Parathyroid adenoma (tissue), 2 donors: ENCODE results near the gene UGT1A3.

Experiments used
- H2AFZ ChIP-seq: fragments of 300-600 bp; sonication (generic); one replicate; pipeline ENCODE4 v1.7.0; 2017; ENCODE audit warnings: antibody characterized with exemption, mild to moderate bottlenecking
- H3K27ac ChIP-seq: fragments of 300-600 bp; sonication (generic); one replicate; pipeline ENCODE4 v1.7.0; 2017
- H3K27me3 ChIP-seq: fragments of 300-600 bp; sonication (generic); one replicate; pipeline ENCODE4 v1.7.0; 2017; ENCODE audit warnings: low read length; ENCODE audit not compliant: control insufficient read depth, insufficient read depth
- H3K36me3 ChIP-seq: fragments of 300-600 bp; sonication (generic); one replicate; pipeline ENCODE4 v1.7.0; 2017; ENCODE audit warnings: low read length; ENCODE audit not compliant: control insufficient read depth, insufficient read depth
- H3K4me1 ChIP-seq: fragments of 300-600 bp; sonication (generic); one replicate; pipeline ENCODE4 v1.7.0; 2017; ENCODE audit warnings: control low read depth
- H3K4me2 ChIP-seq: fragments of 300-600 bp; sonication (generic); one replicate; pipeline ENCODE4 v1.7.0; 2017; ENCODE audit warnings: low read length
- H3K4me3 ChIP-seq: fragments of 300-600 bp; sonication (generic); one replicate; pipeline ENCODE4 v1.7.0; 2017; ENCODE audit warnings: low read depth, low read length
- H3K79me2 ChIP-seq: fragments of 300-600 bp; sonication (generic); one replicate; pipeline ENCODE4 v1.7.0; 2017; ENCODE audit warnings: control low read depth
- H3K9ac ChIP-seq: fragments of 300-600 bp; sonication (generic); one replicate; pipeline ENCODE4 v1.7.0; 2017; ENCODE audit warnings: mild to moderate bottlenecking
- H3K9me3 ChIP-seq: fragments of 300-600 bp; sonication (generic); one replicate; pipeline ENCODE4 v1.7.0; 2017; ENCODE audit warnings: low read length; ENCODE audit not compliant: control insufficient read depth
- TF ChIP-seq, protein P1 (sequence below): fragments of 300-600 bp; sonication (generic); IDR thresholded peaks from one replicate; pipeline ENCODE4 v1.7.0; 2017; ENCODE audit warnings: antibody characterized with exemption, mild to moderate bottlenecking
- donor health status: primary hyperparathyroidism.

The UGT1A3 gene

DNA sequence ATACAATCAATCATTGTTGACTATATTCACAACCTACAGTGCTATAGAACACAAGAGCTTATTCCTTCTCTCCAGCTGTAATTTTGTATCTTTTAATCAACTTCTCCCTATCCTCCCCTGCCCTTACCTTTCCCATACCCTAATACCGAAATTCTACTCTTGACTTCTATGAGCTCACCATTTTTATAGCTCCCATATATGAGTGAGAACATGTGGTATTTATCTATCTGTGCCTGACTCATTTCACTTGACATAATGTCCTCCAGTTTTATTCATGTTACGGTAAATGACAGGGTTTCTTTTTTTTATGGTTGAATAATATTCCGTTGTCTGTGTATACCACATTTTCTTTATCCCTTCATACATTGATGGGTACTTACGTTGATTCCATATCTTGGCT is 51.9 kb downstream of the UGT1A3 start:
- Histone ChIP-seq H3K27me3 (no peaks in the 10 kb centered on the region), H3K79me2 (no peaks in the 10 kb centered on the region), H3K9me3 (no peaks in the 10 kb centered on the region), H3K9ac (no peak overlapping the region), H3K4me3 (no peak overlapping the region), H2AFZ (no peak overlapping the region), H3K27ac (no peak overlapping the region), H3K4me1 (no peaks in the 10 kb centered on the region), H3K4me2 (no peak overlapping the region), H3K36me3 (no peaks in the 10 kb centered on the region)
- TF ChIP-seq, protein P1, sequence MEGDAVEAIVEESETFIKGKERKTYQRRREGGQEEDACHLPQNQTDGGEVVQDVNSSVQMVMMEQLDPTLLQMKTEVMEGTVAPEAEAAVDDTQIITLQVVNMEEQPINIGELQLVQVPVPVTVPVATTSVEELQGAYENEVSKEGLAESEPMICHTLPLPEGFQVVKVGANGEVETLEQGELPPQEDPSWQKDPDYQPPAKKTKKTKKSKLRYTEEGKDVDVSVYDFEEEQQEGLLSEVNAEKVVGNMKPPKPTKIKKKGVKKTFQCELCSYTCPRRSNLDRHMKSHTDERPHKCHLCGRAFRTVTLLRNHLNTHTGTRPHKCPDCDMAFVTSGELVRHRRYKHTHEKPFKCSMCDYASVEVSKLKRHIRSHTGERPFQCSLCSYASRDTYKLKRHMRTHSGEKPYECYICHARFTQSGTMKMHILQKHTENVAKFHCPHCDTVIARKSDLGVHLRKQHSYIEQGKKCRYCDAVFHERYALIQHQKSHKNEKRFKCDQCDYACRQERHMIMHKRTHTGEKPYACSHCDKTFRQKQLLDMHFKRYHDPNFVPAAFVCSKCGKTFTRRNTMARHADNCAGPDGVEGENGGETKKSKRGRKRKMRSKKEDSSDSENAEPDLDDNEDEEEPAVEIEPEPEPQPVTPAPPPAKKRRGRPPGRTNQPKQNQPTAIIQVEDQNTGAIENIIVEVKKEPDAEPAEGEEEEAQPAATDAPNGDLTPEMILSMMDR = no peak

DNA sequence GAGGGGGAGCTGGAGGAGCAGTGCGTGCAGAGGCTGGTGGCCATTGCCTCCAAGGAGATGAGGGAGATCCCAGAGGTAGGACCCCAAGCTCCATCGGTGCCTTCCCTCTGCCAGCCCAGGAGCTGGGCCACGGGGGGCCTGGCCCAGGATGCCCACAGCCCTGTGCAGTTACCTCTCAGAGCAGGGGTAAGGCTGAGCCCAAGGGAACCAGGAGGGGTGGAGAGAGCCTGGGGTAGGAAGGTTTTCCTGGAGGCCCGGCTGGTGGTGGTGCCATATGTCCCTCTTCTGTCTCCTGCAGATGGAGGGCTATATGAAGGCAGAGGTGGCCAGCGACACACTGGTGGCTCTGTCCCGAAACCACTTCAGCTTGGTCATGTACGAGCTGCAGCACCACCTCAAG is 60.7 kb downstream of the UGT1A3 start:
- no peaks in the 10 kb centered on the region for H3K4me1 ChIP-seq
- no peak overlapping the region for H3K27ac ChIP-seq
- TF ChIP-seq, protein P1 = no peak

GRCh38 chr2:233791151-233791882 is 62.5 kb downstream of the UGT1A3 start:
- Histone ChIP-seq H3K4me3 (no peak overlapping the region), H3K4me2 (no peak overlapping the region), H3K9me3 (no peaks in the 10 kb centered on the region), H3K4me1 (no peaks in the 10 kb centered on the region), H3K36me3 (no peaks in the 10 kb centered on the region), H3K9ac (no peak overlapping the region), H3K27me3 (no peaks in the 10 kb centered on the region), H3K27ac (no peak overlapping the region), H3K79me2 (no peaks in the 10 kb centered on the region), H2AFZ (no peak overlapping the region)
- TF ChIP-seq, protein P1 = no peak

More for the DNA sequence above, 60.7 kb downstream of the UGT1A3 start:
- Histone ChIP-seq H3K36me3 (no peaks in the 10 kb centered on the region), H3K27me3 (no peaks in the 10 kb centered on the region), H3K4me3 (no peak overlapping the region), H3K4me2 (no peak overlapping the region), H3K9me3 (no peaks in the 10 kb centered on the region), H3K79me2 (no peaks in the 10 kb centered on the region), H3K9ac (no peak overlapping the region), H2AFZ (no peak overlapping the region)

DNA sequence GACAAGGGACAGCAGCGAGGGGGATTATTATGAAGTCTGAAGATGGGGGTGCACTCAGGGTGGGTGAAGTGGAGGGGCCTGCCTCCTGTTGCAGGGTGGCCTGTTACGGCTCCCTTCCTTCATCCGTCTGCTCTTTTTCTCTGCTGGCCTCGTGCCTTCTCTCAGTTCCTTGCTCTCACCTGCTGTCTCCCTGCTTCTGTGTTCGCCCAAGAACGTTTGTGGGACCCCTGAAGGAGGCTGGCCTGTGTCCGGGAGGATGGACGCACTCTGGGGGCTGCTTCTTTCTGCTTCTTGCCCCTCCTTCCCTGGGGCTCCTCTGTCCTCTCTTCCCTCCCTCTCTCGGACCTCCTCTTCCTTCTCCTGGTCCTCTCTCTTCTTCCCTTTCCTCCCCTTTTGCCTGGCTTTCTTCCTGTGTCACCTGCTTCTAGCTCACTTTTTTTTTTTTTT is 63.1 kb downstream of the UGT1A3 start:
- Histone ChIP-seq H3K27ac (no peak overlapping the region), H3K36me3 (no peaks in the 10 kb centered on the region), H3K27me3 (no peaks in the 10 kb centered on the region), H3K4me1 (no peaks in the 10 kb centered on the region), H3K4me2 (no peak overlapping the region), H2AFZ (no peak overlapping the region), H3K79me2 (no peaks in the 10 kb centered on the region), H3K9me3 (no peaks in the 10 kb centered on the region), H3K9ac (no peak overlapping the region), H3K4me3 (no peak overlapping the region)
- TF ChIP-seq, protein P1 = no peak

DNA sequence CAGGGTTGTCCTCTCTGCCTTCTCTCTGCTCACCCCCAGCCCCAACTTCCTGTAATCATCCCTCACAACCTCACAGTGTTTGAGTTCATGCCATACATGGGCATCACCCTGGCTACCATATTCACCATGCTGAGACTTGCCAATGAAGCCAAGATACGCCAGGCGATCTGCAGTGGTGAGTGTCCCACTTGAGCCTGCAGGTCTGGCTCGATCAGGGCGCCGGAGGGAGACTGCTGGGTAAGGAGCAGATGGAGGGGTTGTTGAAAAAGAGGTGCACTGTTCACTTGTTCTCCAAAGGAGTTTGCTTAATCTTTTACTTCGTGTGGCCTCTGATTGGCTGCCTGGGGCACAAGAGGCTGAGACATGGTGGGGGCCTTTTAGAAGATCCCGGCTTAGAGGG is 63.9 kb downstream of the UGT1A3 start:
- no peaks in the 10 kb centered on the region for H3K4me1 ChIP-seq
- H3K27me3 ChIP-seq = no peaks in the 10 kb centered on the region
- H2AFZ ChIP-seq = no peak overlapping the region
- no peak overlapping the region for H3K4me3 ChIP-seq
- no peaks in the 10 kb centered on the region for H3K9me3 ChIP-seq
- H3K9ac ChIP-seq = no peak overlapping the region
- H3K36me3 ChIP-seq = no peaks in the 10 kb centered on the region
- H3K79me2 ChIP-seq = no peaks in the 10 kb centered on the region
- TF ChIP-seq, protein P1 = no peak
- H3K27ac ChIP-seq = no peak overlapping the region
- no peak overlapping the region for H3K4me2 ChIP-seq
